ENCODE data around the gene CNEP1R1. TPM values are rescaled to one million over a fixed set of nuclear protein-coding genes. Genes with fewer than 3 reads are reported as not detected.

CNEP1R1 gene
- total RNA-seq, 2 experiments from 2014 or later: 28.2 to 30.9 TPM

GRCh38 chr16:50024207-50024606, 818 bp upstream of the CNEP1R1 start:
- Mint-ChIP-seq H3K27me3 (ENCODE audit: low read depth) (no peaks in the 10 kb centered on the region), H3K4me3 (peak overlapping the region; percentile 91), H3K27ac (no peak overlapping the region), H3K9me3 (no peaks in the 10 kb centered on the region), H3K36me3 (ENCODE audit: low read depth) (peaks cover 2% of the 10 kb centered on the region), H3K4me1 (ENCODE audit: low read depth) (peaks cover 21% of the 10 kb centered on the region)
- CTCF ChIA-PET: interaction anchor here (0.6 to 6.3 kb wide), 34 partner anchors 10 to 782 kb away, joined by 3 to 117 read pairs (median 5); partner anchors contain the start of genes BRD7 and HEATR3
- no peak for DNase-seq
- intact Hi-C loops (cut with micrococcal nuclease): loop anchor here (1.0 to 10.0 kb wide), 6 partner anchors 167 to 1409 kb away; partner anchors contain the start of genes BRD7, N4BP1 and ZNF423

DNA sequence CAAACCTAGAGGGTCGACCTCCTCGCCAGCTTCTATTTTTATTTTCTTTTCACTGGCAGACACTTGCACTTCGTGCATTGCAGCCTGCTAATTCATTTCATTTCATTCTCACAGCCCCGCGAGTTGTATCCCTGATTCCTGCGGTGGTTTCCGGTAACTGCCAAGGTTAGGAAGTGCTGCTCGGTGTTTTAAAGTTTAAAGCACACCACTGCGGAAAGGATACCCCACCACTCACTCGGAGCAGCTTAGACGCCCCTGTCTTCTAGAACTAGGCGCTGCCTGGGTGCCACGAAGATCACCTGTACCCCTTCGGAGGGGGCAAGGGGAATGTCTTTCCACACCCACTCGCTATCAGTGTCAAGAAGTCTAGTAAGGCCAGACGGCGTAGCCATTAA, 509 bp downstream of the CNEP1R1 start:
- Mint-ChIP-seq H3K4me3 (peak overlapping the region; percentile 91), H3K27me3 (ENCODE audit: low read depth) (no peaks in the 10 kb centered on the region), H3K36me3 (ENCODE audit: low read depth) (peaks cover 2% of the 10 kb centered on the region), H3K4me1 (ENCODE audit: low read depth) (peaks cover 22% of the 10 kb centered on the region), H3K9me3 (no peaks in the 10 kb centered on the region), H3K27ac (peak overlapping the region; percentile 69)
- CTCF ChIA-PET: interaction anchor here (0.5 to 6.3 kb wide), 48 partner anchors 9 to 781 kb away, joined by 3 to 117 read pairs (median 4); partner anchors contain the start of genes BRD7 and HEATR3
- intact Hi-C loops (cut with micrococcal nuclease): loop anchor here (1.0 to 10.0 kb wide), 11 partner anchors 42 to 1411 kb away; partner anchors contain the start of genes BRD7 and N4BP1
- DNase-seq: peak; percentile 57

GRCh38 chr16:50027829-50028228, 2.8 kb downstream of the CNEP1R1 start:
- Mint-ChIP-seq H3K4me3 (no peak overlapping the region), H3K27ac (no peak overlapping the region), H3K9me3 (no peaks in the 10 kb centered on the region), H3K36me3 (ENCODE audit: low read depth) (peaks cover 4% of the 10 kb centered on the region), H3K27me3 (ENCODE audit: low read depth) (no peaks in the 10 kb centered on the region), H3K4me1 (ENCODE audit: low read depth) (peaks cover 22% of the 10 kb centered on the region)
- intact Hi-C loops (cut with micrococcal nuclease): loop anchor here (5.0 to 10.0 kb wide), 2 partner anchors 249 to 1413 kb away; partner anchors contain the start of gene N4BP1
- CTCF ChIA-PET: interaction anchor here (1.2 to 6.3 kb wide), 2 partner anchors 128 to 184 kb away, joined by 3 to 117 read pairs; no protein-coding TSS in a partner anchor
- no peak for DNase-seq

GRCh38 chr16:50035468-50035992, 10.5 kb downstream of the CNEP1R1 start:
- Mint-ChIP-seq H3K27ac (no peak overlapping the region), H3K9me3 (no peaks in the 10 kb centered on the region), H3K27me3 (ENCODE audit: low read depth) (no peaks in the 10 kb centered on the region), H3K4me1 (ENCODE audit: low read depth) (peaks cover 14% of the 10 kb centered on the region), H3K4me3 (no peak overlapping the region), H3K36me3 (ENCODE audit: low read depth) (peaks cover 15% of the 10 kb centered on the region)
- DNase-seq: no peak
- CTCF ChIA-PET: interaction anchor here (1.2 to 2.2 kb wide), 2 partner anchors 11 to 175 kb away, joined by 7 to 9 read pairs; partner anchors contain the start of gene CNEP1R1
- intact Hi-C loops (cut with micrococcal nuclease): no loop called here

GRCh38 chr16:50036426-50036825, 11.4 kb downstream of the CNEP1R1 start:
- DNase-seq: no peak
- CTCF ChIA-PET: interaction anchor here (2.2 kb wide), 1 partner anchor 11 kb away, joined by 9 read pairs; the partner anchor contains the start of gene CNEP1R1
- Mint-ChIP-seq H3K27me3 (ENCODE audit: low read depth) (no peaks in the 10 kb centered on the region), H3K27ac (no peak overlapping the region), H3K4me1 (ENCODE audit: low read depth) (peaks cover 14% of the 10 kb centered on the region), H3K9me3 (no peaks in the 10 kb centered on the region), H3K4me3 (no peak overlapping the region), H3K36me3 (ENCODE audit: low read depth) (peaks cover 15% of the 10 kb centered on the region)
- intact Hi-C loops (cut with micrococcal nuclease): no loop called here

DNA sequence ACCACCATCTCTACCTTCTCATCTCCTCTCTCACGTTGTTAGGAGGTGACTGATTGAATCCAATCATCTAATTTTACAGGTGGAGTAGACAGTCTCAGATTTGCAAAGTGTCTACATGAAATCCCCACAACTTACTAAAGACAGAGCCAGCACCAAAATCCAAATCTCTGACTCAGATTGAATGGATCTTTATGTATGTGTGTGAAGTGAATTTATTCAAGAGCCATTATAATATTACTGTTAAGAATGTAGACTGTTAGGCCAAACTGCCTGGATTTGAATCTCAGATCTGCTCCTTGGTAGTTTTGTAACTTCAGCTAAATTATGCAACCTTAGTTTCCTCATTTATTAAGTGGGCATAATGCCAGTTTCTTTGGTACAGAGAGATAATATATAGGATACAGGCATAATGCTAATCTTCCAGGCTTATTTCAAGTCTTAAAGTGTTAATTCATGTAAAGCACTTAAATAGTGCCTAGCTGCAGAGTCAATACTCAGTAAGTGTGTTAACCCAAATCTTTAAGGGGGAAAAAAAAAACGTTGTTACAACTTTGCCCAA, 12.7 kb downstream of the CNEP1R1 start:
- Mint-ChIP-seq H3K9me3 (no peaks in the 10 kb centered on the region), H3K27me3 (ENCODE audit: low read depth) (peaks cover 3% of the 10 kb centered on the region), H3K36me3 (ENCODE audit: low read depth) (peaks cover 13% of the 10 kb centered on the region), H3K27ac (peak overlapping the region; percentile 19), H3K4me3 (no peak overlapping the region), H3K4me1 (ENCODE audit: low read depth) (peaks cover 14% of the 10 kb centered on the region)
- intact Hi-C loops (cut with micrococcal nuclease): no loop called here
- CTCF ChIA-PET: interaction anchor here (0.6 to 1.1 kb wide), 2 partner anchors 12 to 140 kb away, joined by 3 read pairs; partner anchors contain the start of gene CNEP1R1
- DNase-seq: no peak

DNA sequence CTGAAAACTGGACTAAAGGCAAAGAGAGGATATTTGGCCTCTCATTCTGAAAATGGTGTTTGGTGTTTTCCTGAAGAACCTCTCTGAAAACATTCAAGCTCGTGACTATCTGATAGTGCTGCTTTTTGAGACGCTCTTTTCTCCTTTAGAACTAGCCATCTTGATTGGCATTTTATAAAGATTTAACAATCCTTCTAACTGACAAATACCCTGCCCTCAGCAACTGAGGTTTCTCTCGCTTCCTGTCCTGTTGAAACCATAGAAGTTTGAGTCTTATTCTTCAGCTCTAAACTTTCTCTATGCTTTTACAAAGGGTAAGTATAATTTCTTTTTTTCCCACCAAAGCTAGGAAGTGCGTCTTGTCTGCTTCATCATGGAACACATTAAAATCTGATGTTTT, 13.3 kb downstream of the CNEP1R1 start:
- intact Hi-C loops (cut with micrococcal nuclease): no loop called here
- CTCF ChIA-PET: interaction anchor here (0.6 to 1.1 kb wide), 3 partner anchors 13 to 139 kb away, joined by 3 read pairs; partner anchors contain the start of gene CNEP1R1
- Mint-ChIP-seq H3K4me1 (ENCODE audit: low read depth) (peaks cover 14% of the 10 kb centered on the region), H3K27me3 (ENCODE audit: low read depth) (peaks cover 5% of the 10 kb centered on the region), H3K27ac (no peak overlapping the region), H3K36me3 (ENCODE audit: low read depth) (peaks cover 12% of the 10 kb centered on the region), H3K4me3 (no peak overlapping the region), H3K9me3 (no peaks in the 10 kb centered on the region)
- DNase-seq: no peak

GRCh38 chr16:50038756-50039529, 13.9 kb downstream of the CNEP1R1 start:
- H3K36me3 Mint-ChIP-seq (ENCODE audit: low read depth): peaks cover 11% of the 10 kb centered on the region
- H3K9me3 Mint-ChIP-seq: no peaks in the 10 kb centered on the region
- intact Hi-C loops (cut with micrococcal nuclease): no loop called here
- no peak overlapping the region for H3K27ac Mint-ChIP-seq
- peaks cover 5% of the 10 kb centered on the region for H3K27me3 Mint-ChIP-seq (ENCODE audit: low read depth)
- CTCF ChIA-PET: interaction anchor here (0.6 to 1.1 kb wide), 3 partner anchors 14 to 139 kb away, joined by 3 read pairs; partner anchors contain the start of gene CNEP1R1
- no peak overlapping the region for H3K4me3 Mint-ChIP-seq
- no peak for DNase-seq
- peaks cover 14% of the 10 kb centered on the region for H3K4me1 Mint-ChIP-seq (ENCODE audit: low read depth)

DNA sequence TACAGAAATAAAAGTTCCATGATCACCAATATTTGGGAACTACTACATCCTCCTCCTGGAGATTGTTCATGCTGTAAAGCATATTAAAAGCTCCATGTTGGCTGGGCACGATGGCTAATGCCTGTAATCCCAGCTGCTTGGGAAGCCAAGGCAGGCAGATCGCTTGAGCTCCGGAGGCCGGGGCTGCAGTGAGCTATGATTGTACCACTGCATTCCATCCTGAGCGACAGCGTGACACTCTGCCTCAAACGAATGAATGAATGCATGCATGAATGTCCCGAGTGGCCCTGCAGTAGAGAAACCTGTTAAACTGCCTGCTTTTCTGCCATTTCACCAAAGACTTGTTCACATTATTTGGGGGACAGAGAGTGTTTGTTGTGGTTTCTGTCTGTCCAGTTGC, 15.0 kb downstream of the CNEP1R1 start:
- no peak for DNase-seq
- Mint-ChIP-seq H3K4me1 (ENCODE audit: low read depth) (peaks cover 13% of the 10 kb centered on the region), H3K36me3 (ENCODE audit: low read depth) (peaks cover 5% of the 10 kb centered on the region), H3K27ac (no peak overlapping the region), H3K27me3 (ENCODE audit: low read depth) (peaks cover 5% of the 10 kb centered on the region), H3K4me3 (no peak overlapping the region), H3K9me3 (no peaks in the 10 kb centered on the region)
- intact Hi-C loops (cut with micrococcal nuclease): no loop called here
- CTCF ChIA-PET: interaction anchor here (1.1 kb wide), 1 partner anchor 181 kb away, joined by 3 read pairs; no protein-coding TSS in a partner anchor

DNA sequence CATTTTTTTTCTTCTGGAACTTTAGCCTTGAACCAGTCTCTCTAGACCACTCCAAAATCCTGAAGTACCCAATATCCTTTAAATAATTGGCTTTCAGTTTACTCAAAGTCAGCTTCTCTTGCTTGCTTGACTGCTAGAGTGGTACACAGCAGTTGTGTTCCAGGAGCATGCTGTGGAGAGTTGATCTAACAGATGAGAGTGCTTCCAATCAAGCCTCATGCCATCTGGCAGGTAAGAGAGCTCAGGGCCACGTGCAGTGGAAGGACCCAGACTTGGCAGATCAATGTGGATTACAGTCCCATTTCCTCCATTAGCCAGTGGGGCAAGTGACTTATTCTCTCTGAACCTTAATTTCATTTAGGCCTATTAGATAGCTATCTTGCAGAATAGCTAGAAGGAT, 15.7 kb downstream of the CNEP1R1 start:
- Mint-ChIP-seq H3K4me3 (no peak overlapping the region), H3K36me3 (ENCODE audit: low read depth) (peaks cover 5% of the 10 kb centered on the region), H3K27me3 (ENCODE audit: low read depth) (peaks cover 5% of the 10 kb centered on the region), H3K4me1 (ENCODE audit: low read depth) (peaks cover 10% of the 10 kb centered on the region), H3K9me3 (no peaks in the 10 kb centered on the region), H3K27ac (no peak overlapping the region)
- CTCF ChIA-PET: interaction anchor here (1.0 to 1.1 kb wide), 2 partner anchors 20 to 180 kb away, joined by 3 to 4 read pairs; no protein-coding TSS in a partner anchor
- intact Hi-C loops (cut with micrococcal nuclease): no loop called here
- DNase-seq: no peak

DNA sequence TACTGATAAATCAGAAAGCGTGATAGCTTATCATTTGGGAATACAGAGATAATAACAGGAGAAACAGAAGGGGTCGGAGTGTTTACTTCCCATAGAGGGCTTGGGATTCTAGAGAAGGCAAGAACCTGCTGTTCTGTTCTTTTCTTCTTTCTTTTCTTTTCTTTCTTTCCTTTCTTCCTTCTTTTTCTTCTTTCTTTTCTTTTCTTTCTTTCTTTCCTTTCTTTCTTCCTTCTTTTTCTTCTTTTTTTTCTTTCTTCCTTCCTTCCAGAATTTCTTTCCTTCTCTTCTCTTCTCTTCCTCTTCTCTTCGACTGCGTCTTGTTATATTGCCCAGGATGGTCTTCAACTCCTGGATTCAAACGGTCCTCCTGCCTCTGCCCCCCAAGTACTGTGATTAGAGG, 18.3 kb downstream of the CNEP1R1 start:
- peaks cover 2% of the 10 kb centered on the region for H3K36me3 Mint-ChIP-seq (ENCODE audit: low read depth)
- H3K4me3 Mint-ChIP-seq: no peak overlapping the region
- no peak for DNase-seq
- peaks cover 5% of the 10 kb centered on the region for H3K27me3 Mint-ChIP-seq (ENCODE audit: low read depth)
- peaks cover 5% of the 10 kb centered on the region for H3K4me1 Mint-ChIP-seq (ENCODE audit: low read depth)
- CTCF ChIA-PET: no interaction called here
- intact Hi-C loops (cut with micrococcal nuclease): no loop called here
- no peak overlapping the region for H3K27ac Mint-ChIP-seq
- H3K9me3 Mint-ChIP-seq: no peaks in the 10 kb centered on the region

GRCh38 chr16:50045412-50045811, 20.4 kb downstream of the CNEP1R1 start:
- Mint-ChIP-seq H3K4me3 (no peak overlapping the region), H3K36me3 (ENCODE audit: low read depth) (no peaks in the 10 kb centered on the region), H3K9me3 (no peaks in the 10 kb centered on the region), H3K27me3 (ENCODE audit: low read depth) (peaks cover 5% of the 10 kb centered on the region), H3K4me1 (ENCODE audit: low read depth) (no peaks in the 10 kb centered on the region), H3K27ac (peak overlapping the region; percentile 53)
- intact Hi-C loops (cut with micrococcal nuclease): no loop called here
- DNase-seq: no peak
- CTCF ChIA-PET: interaction anchor here (0.7 kb wide), 1 partner anchor 386 kb away, joined by 3 read pairs; no protein-coding TSS in a partner anchor
